ENCODE results near the gene SRSF8.

DNA sequence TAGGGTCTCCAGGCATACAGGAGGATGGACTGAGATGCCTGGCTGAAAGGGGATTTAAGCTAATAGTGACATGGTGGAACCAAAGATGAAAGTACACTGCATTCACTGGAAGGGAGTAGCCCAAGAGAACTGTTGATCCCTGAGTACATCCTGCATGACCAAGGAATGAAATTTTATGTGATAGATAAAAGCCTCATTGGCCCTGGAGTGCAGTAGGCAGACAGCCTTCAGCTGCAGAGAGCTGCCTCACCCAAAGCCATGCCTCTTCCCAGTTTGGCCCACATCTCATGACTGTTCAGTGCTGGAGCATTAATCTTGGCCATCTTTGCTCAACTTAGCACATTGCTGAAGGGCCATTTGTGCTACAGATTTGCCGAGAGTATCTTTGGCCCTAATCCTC, 33.7 kb upstream of the SRSF8 start:
- TF ChIP-seq, protein P1, sequence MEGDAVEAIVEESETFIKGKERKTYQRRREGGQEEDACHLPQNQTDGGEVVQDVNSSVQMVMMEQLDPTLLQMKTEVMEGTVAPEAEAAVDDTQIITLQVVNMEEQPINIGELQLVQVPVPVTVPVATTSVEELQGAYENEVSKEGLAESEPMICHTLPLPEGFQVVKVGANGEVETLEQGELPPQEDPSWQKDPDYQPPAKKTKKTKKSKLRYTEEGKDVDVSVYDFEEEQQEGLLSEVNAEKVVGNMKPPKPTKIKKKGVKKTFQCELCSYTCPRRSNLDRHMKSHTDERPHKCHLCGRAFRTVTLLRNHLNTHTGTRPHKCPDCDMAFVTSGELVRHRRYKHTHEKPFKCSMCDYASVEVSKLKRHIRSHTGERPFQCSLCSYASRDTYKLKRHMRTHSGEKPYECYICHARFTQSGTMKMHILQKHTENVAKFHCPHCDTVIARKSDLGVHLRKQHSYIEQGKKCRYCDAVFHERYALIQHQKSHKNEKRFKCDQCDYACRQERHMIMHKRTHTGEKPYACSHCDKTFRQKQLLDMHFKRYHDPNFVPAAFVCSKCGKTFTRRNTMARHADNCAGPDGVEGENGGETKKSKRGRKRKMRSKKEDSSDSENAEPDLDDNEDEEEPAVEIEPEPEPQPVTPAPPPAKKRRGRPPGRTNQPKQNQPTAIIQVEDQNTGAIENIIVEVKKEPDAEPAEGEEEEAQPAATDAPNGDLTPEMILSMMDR (IDR thresholded peaks at IDR 0.05): no peak
- no peak for TF ChIP-seq POLR2A (IDR thresholded peaks at IDR 0.05)
